ENCODE results near the gene ZNF385B.
A peak's percentile ranks its signal among the peaks of the same experiment; 100 is the strongest.
"Not testable (repeated sequence)": the region's sequence is repeated elsewhere in the genome, so short reads cannot be mapped to it uniquely, and the experiment has no call there.

Gene ZNF385B

DNA sequence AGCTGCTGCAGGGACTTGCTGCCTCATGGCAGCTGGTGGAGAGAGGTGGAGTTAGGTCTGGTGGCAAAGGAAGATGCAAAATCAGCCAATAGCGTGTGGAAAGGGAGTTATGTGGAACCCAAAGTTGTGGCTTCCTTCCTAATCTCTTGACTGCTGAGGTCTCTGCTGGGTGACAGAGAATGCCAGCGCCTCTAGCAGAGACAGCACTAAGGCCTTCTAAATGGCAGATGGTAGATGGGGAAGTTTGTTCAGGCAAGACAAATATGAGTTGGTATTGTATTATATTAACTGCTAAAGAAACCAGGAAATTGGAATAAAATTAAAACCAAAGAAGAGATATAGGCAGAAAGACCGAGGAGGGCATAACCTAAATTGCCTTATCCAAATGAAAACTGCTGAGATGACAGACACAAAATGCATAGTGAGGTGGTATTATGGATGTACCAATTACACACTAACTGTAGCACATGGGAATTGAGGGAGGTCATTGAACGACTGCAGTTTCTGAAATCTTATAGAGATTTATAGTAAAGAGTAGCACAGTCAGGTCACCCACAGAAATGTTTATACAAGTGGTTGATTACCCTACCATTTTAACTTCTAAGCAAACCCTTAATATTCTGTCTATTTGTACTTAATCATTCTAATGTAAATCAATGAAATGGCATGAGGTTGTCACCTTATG is 350.2 kb downstream of the ZNF385B start:
- DNase-seq (ENCODE audit: low read depth in 3 of 3), result no peak

DNA sequence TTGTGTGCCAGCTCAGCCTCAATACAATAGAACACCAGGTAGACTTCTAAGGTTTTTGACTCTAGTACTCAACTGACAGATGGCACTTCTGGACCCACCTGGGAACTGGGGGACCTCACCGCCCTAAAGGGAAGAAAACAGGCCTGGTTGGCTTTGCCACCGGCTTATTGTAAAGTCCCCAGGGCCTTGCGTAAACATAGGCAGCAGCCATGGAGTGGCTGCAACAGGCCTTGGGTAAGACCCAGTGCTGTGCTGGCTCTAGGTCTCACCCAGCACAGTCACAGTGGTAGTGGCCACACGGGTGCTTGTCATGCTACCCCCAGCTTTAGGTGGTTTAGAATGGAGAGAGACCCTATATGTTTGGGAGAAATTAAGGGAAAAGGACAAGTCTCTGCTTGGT is 366.1 kb downstream of the ZNF385B start:
- no peak for DNase-seq (ENCODE audit: low read depth in 3 of 3)

DNA sequence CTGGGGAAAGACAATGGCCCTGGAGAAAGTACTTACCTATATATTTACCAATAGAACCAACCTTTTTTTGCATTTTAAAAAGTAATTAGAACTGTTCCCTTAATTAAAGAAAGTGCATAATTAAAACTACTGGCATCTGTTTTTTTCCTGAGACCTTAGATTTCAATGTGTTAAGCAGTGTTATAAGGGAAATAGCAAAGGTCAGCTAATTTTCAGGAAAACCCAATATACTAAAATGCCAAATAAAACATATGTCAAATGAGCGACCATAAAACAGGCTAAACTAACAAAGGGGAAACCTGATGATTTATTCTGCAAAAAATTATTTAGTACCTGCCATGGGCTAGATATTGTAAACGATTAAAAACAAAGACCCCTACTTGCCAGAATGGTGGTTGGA is 372.8 kb downstream of the ZNF385B start:
- no peak for DNase-seq (ENCODE audit: low read depth in 3 of 3)

DNA sequence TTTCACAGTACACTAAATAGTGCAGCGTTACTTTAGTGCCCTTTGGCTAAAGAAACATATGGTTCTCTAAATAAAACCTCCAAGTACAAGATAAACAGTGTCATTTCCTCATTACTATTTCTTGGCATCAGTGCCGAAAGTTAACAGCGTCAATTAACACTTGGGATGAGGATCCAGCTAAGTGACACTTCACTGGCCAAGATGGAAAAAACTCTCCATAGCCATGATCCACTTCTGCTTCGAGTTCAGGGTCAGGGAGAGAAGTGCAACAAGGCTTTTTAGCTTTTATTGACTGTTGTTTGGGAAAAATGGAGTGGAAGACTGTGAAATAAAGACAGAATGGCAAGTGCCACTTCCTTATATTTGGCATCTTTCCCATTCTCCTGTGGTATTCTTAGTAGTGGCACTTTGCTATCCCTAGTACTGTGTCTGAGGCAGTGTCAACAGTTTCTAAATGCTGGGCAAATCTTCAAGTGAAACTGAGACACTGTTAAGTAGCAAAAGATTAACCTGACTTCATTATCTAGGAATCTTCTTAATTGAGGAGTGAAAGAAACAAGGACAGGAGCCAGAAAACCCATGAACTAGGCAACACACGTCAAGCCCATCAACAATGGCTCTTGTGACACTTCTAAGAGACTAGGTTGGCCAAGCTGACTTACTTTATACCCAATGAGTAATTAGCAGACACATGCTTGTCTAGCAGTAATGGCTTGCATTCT is 374.2 kb downstream of the ZNF385B start:
- DNase-seq (ENCODE audit: low read depth in 3 of 3), result no peak

DNA sequence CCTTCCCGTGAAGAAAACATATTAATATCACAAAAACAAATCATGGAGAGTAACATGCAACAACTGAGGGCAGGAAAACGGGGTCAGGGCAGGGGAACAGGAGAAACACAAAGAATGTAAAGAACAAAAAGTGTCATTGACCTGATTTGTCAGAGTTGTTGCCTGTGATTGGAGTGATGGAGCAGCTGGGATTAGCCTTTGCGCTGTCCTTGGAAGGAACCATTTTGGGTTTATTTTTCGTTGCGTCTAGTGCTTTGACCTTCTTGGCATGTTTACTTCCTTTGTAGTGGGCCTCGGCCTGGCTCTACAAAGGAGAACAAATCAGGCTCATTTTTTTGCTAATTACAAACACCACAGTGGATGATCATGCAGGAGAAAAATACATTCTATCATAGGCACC is 378.3 kb downstream of the ZNF385B start:
- no peak for DNase-seq (ENCODE audit: low read depth in 3 of 3)

DNA sequence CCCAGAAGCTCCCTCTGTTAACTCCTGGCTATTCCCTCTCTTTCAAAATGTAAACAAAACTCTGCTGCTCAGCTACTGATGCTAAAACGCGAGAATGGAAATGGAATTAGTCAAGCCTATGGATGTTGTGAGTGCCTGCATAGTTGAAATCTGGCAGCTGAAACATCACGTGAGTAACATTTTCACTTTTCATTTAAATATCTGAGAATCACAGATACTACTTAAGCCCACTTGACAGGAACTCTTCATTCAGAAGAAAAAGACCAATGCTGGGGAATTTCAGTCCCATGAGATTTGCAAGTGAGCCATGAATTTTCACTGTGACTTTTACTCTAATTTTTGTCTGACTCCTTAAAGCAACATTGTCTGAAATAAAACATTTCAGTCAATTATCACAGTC is 381.5 kb downstream of the ZNF385B start:
- DNase-seq (ENCODE audit: low read depth in 3 of 3), result no peak

DNA sequence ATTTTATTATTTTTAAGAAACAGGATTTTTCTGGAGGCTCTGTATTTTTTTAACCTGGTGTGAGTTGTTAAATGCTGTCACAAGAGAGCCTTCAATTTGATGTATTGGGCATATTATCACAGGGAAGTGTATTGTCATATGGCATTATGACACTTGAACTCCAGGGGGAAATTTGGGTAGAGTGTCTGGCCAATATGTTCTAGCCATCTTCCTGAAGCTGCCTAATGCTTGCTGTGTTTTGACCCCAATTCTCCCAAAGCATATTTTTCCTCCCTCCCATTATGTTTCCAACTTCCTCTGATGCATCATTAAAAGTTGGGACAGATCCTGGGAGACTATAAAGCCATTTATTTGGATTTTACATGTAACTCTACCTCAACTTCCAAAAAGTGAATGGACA is 382.6 kb downstream of the ZNF385B start:
- DNase-seq (ENCODE audit: low read depth in 3 of 3), result no peak

DNA sequence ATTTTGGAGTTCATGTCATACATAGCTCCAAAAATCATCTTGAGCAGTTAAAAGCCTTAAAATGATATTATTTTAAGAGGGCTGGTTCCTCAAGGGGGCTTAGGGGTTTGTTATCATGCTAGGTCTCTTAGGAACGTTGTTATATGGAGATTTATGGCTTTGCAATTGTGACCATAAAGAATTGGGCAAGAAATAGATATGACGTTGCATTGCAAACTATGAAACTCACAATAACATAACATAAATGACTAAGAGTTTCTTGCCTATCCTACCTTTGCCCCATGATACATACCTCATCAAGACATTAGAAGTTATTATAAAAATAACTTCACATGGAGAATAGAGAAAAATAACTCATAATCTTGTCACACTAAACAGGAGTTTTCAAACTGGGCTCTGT is 390.4 kb downstream of the ZNF385B start:
- no peak for DNase-seq (ENCODE audit: low read depth in 3 of 3)

DNA sequence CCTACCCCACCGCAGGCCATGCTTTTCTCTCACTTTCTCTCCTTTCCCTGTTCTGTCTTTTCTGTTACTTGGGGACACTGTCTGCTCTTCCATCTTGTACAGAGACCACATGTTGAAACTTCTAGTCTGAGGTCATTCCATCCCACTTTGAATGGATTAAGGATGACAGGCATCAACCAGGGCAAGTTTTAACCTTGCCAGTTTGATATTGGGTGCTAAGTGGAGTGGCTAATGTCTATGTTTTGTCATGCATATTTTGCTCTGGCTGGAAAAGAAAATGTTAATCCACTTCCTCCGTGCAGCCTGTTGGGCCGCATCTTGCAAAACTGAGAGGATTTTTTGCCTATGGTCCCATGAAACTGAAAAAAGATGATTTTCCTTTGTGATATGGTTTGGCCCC is 391.3 kb downstream of the ZNF385B start:
- DNase-seq (ENCODE audit: low read depth in 3 of 3), result no peak

DNA sequence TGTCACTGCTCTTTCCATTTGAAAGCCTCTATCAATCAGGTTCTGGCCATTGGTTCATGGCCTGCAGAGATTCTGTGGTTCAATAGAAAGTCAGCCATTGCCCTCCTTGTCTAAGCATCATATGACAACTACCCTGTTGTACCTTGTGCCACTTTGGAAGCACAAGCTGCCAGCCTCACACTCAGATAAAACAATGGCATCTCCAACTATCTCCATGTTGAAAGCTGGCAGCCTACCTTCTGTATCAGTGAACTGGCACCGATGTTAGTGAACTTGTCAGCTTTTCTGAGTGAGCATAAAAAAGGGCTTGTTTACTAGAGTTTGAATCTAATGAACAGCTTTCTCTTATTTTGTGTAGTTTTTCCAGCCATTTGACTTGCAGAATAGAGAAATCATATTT is 393.5 kb downstream of the ZNF385B start:
- no peak for DNase-seq (ENCODE audit: low read depth in 3 of 3)

DNA sequence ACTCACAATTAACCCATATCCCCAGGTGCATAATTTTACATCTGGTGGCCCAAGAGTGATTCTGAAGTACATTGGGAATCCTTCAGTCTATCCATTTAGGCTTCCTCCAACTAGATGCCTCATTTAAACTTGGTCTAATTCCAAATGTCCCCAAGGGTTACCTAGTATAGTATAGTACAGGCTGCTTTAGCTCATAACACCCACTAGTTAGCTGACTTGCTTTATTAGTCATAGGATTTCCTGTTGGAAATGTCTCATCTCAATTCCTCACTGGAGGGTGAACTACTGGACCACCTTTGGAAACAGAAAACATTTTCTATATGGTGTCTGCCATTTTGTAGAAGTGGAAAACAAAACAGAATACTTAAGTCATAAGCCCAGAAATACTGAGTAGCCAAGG is 394.3 kb downstream of the ZNF385B start:
- no peak for DNase-seq (ENCODE audit: low read depth in 3 of 3)

DNA sequence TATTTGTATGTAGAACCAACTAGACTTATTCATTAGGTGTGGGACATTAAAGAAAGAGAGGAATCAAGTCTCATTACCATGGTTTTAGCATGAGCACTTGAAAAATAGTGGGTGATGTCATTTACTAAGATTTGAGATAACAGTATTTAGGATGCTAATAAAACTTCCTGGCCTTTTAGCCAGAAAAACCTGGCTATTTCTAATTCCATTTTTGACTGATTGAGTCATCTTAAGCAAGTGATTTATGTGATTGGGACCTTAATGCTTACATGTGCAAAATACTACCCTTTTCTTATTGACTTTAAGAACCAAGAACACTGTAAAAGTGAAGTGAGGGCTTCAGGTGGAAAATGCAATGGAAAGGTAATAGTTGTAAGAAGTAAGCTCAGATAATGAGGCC is 400.0 kb downstream of the ZNF385B start:
- no peak for DNase-seq (ENCODE audit: low read depth in 3 of 3)

DNA sequence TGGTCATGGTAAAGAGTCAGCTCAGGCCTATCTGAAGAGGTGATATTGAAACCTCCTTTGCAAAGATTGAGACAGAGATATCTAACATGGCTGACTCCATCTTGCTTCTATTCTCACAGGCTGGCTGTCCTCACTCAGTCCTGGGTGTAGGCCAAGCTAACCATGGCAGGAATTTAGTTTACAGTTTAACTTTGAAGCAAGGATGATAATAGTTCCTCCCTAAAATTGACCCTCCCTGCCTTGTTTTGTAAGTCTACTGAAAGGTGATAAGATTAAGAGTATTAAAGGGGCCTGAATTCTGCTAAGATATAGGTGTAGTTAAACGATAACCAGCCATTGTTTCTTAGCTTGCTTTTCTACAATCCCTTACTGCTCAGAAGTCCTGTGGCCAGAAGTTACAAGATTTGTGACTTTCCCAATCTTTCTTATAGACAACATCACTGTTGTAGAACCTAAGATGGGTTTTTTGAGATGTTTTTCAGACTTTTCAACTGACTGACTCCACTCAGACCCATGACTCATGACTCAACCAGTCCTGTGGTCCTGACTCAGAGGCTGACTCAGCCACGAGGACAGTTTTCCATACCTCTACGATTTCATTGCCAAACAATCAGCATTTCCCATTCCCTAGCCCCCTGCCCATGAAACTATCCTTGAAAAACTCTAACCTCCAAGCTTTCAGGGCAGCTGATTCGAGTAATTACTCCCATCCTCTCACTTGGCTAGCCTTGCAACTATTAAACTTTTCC is 401.1 kb downstream of the ZNF385B start:
- DNase-seq (ENCODE audit: low read depth in 3 of 3), result peak in 2 of 3 donors; percentile 2 to 20

DNA sequence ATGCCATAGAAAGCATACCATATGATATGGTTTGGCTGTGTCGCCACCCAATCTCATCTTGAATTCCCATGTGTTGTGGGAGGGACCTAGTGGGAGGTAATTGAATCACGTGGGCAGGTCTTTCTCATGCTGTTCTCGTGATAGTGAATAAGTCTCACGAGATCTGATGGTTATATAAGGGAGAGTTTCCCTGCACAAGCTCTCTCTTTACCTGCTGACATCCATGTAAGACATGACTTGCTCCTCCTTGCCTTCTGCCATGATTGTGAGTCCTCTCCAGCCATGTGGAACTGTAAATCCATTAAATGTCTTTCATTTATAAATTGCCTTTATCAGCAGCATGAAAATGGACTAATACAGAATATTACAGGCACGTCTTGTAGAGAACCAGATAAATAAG is 403.3 kb downstream of the ZNF385B start:
- DNase-seq (ENCODE audit: low read depth in 3 of 3), result not testable (repeated sequence)

DNA sequence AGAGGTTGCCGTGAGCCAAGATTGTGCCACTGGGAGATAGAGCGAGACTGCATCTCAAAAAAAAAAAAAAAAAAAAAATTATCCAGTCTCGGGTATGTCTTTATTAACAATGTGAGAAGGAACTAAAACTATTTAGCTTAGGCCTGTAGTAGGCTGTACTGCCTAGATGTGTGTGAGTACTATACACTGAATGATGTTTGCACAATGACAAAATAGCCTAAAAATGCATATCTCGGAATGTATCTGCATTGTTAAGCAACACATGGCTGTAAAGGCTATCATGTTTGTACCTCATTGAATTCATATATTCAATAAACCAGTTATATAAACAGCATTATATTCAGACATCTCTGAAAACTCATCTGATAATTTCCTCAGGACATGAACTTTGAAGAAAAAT is 405.6 kb downstream of the ZNF385B start:
- no peak for DNase-seq (ENCODE audit: low read depth in 3 of 3)

DNA sequence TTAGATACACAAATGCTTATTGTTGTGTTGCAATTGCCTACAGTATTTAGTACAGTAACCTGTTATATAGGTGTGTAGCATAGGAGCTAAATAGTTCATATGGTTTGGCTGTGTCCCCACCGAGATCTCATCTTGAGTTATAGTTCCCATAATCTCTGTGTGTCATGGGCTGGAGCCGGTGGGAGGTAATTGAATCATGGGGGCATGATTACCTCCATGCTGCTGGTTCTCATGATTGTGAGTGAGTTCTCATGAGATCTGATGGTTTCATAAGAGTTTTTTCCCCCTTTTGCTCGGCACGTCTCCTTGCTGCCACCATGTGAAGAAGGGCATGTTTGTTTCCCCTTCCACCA is 406.3 kb downstream of the ZNF385B start:
- no peak for DNase-seq (ENCODE audit: low read depth in 3 of 3)

DNA sequence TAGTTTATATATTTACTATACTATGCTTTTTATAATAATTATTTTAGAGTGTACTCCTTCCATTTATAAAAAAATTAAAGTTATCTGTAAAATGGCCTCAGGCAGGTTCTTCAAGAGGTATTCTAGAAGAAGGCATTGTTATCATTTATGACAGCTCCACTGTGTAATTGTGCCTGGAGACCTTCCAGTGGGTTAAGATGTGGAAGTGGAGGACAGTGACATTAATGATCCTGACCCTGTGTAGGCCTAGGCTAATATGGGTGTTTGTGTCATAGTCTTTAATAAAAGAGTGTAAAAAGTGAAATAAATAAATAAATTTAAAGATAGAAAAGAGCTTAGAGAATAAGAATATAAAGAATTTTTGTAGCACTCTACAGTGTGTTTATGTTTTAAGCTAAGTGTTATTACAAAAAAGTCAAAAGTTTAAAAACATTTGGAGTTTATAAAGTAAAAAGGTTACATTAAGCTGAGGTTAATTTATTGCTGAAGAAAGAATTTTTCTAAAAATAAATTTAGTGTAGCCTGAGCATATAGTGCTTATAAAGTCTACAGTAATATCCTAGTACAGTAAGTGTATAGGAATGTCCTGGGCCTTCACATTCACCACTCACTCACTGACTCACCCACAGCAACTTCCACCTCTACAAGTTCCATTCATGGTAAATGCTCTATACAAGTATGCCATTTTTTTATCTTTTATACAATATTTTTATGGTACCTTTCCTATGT is 406.8 kb downstream of the ZNF385B start:
- DNase-seq (ENCODE audit: low read depth in 3 of 3), result no peak

DNA sequence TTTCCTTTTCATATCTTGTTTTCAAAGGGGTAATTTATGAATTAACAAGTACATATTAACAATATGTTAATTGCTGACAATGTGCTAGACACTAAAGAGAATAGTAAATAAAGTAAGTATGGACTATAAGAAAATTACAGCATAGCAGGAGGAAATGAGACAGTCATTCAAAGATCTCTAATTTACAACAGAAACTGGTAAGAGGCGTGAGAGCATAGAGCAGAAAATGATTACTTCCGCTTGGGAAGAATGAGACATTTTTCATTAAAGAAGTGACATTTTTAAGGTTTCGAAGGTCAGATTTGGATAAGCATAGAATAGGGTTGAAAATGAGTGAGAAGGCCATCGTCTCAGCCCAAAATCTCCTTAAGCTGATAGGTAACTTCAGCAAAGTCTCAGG is 412.4 kb downstream of the ZNF385B start:
- DNase-seq (ENCODE audit: low read depth in 3 of 3), result no peak

DNA sequence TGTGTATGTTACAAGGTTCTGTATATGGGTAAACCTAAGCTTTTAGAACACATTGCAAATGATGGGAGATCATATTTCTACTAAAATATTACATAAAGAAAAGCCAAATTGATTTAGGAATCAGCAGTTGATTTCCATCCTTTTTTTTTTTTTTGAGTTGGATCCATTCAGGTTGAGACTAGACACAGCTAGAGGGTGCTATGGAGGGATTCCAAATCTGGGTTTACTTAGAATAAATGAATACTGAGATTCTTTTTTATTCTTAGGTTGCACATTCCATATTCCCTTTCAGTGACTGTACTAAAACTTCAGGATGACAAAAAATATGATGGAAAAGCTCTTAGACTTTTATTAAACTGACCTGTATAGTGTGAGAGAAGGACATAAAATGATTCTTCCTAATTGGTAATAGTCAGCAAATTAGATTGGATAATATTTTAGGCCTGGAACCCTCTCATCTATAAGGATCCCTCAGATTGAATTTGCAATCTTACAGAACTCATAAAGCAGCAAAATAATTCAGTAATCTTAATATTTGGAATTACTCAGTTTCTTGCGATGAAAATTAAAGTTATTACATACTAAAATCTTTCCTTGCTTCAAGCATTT is 413.5 kb downstream of the ZNF385B start:
- DNase-seq (ENCODE audit: low read depth in 3 of 3), result no peak

DNA sequence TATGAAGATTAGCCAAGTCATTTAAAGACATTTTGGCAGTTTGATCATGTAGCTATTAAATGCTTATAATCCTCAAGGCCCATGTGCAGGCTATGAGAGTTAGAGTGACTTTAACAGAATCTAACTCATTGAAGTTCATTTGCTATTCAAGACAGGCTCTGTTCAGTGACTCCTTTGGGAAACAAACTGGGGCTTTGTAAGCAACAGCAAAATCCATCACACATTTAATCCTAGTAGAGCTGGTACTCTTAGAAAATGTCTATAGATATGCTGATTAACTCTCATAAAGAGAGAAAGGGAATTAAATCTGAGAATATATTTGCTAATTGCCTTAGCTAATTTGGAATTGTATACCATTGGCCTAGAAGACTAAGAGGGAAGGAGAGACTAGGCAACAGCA is 414.0 kb downstream of the ZNF385B start:
- DNase-seq (ENCODE audit: low read depth in 3 of 3), result no peak

DNA sequence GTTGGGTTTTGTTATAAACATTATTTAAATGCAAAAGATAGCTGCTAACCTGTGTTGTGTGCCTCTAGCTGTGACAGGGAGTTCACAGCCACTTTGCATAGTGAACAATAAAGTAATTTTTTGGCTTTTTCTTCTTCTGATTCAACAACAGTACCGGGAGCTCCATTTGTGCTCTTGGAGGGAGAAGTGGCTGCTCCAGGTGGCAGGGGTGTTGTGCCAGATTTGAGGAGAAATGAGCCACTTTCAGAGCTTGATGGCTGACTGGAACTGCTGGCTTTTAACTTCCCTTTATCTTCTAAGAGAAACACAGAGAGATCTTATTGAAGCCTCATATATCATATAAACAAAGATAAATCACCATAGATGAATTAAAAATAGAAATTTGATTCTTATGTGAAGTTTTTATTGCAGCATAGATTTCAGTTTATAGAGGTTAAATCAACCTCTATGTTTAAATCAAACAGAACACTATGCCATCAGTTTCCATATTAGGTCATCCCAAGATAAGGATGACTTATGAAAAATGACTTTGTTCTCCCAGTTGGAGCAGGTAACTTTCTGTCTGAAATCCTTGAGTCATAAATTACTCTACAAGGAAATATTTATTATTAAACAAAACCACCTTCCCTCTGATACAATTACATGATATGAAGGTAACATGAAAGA is 414.8 kb downstream of the ZNF385B start:
- no peak for DNase-seq (ENCODE audit: low read depth in 3 of 3)

Measured in stimulated activated CD4-positive, alpha-beta T cell treated with anti-CD3 and anti-CD28 coated beads, TNF-alpha, amount 100 ng/mL, for 48 hours (primary cell).